Liver (tissue), 9 donors: ENCODE results near the gene SBF2. TPM values are rescaled to one million over a fixed set of nuclear protein-coding genes. Genes with fewer than 3 reads are reported as not detected.

Experiments used
- DNase-seq: peaks from one replicate; pipeline ENCODE4 v3.0.0-alpha.2; 2017; ENCODE audit warnings: low spot score
- H3K27ac ChIP-seq, 2 donors: one replicate each; pipeline ENCODE4 v1.7.0; 2013; ENCODE audit warnings: inconsistent platforms in 2 of 2, low read length in 2 of 2, control low read depth in 1 of 2, low read depth in 1 of 2, mild to moderate bottlenecking in 1 of 2
- H3K27me3 ChIP-seq, 4 donors: one replicate each; pipeline versions ENCODE4 v1.6.1 to v1.7.0; 2013; ENCODE audit warnings: low read length in 3 of 4, inconsistent platforms in 1 of 4, mild to moderate bottlenecking in 1 of 4, moderate library complexity in 1 of 4; ENCODE audit not compliant: control insufficient read depth in 4 of 4, insufficient read depth in 4 of 4
- H3K36me3 ChIP-seq, 4 donors: one replicate each; pipeline versions ENCODE4 v1.6.1 to v1.7.0; 2013; ENCODE audit warnings: low read length in 3 of 4, mild to moderate bottlenecking in 3 of 4, low read depth in 1 of 4, moderate library complexity in 1 of 4; ENCODE audit not compliant: control insufficient read depth in 4 of 4, insufficient read depth in 3 of 4
- H3K4me1 ChIP-seq, 4 donors: one replicate each; pipeline versions ENCODE4 v1.6.1 to v1.7.0; 2013; ENCODE audit warnings: low read length in 3 of 4, mild to moderate bottlenecking in 3 of 4, moderate library complexity in 1 of 4; ENCODE audit not compliant: control insufficient read depth in 4 of 4, insufficient read depth in 4 of 4
- H3K4me3 ChIP-seq, 3 donors: one replicate each; pipeline versions ENCODE4 v1.6.1 to v1.7.0; 2013; ENCODE audit warnings: low read length in 3 of 3, control low read depth in 1 of 3, low read depth in 1 of 3, mild to moderate bottlenecking in 1 of 3
- H3K9ac ChIP-seq, 2 donors: one replicate each; pipeline ENCODE4 v1.7.0; 2013; ENCODE audit warnings: low read length in 2 of 2, mild to moderate bottlenecking in 2 of 2, moderate library complexity in 2 of 2, control low read depth in 1 of 2, low read depth in 1 of 2
- H3K9me3 ChIP-seq, 4 donors: one replicate each; pipeline versions ENCODE4 v1.6.1 to v1.7.0; 2013; ENCODE audit warnings: low read length in 3 of 4; ENCODE audit not compliant: control insufficient read depth in 4 of 4
- ATF3 ChIP-seq: IDR thresholded peaks from 2 replicates; pipeline ENCODE4 v1.6.1; 2016; ENCODE audit warnings: antibody characterized with exemption
- EGR1 ChIP-seq, 2 donors: IDR thresholded peaks; 2 replicates each; pipeline ENCODE4 v1.6.1; 2016 to 2018; ENCODE audit warnings: antibody characterized with exemption in 2 of 2, low read depth in 2 of 2
- FOXA1 ChIP-seq: IDR thresholded peaks from 2 replicates; pipeline ENCODE4 v1.6.1; 2016; ENCODE audit warnings: antibody characterized with exemption
- FOXA2 ChIP-seq: IDR thresholded peaks from 2 replicates; pipeline ENCODE4 v1.6.1; 2016; ENCODE audit warnings: antibody characterized with exemption
- GABPA ChIP-seq, 2 donors: IDR thresholded peaks in 1 of 2; conservative IDR thresholded peaks in 1 of 2; 2 replicates each; pipeline ENCODE4 v1.6.1; 2016; ENCODE audit warnings: antibody characterized with exemption in 2 of 2, mild to moderate bottlenecking in 1 of 2, moderate library complexity in 1 of 2
- HNF4A ChIP-seq, 2 donors: conservative IDR thresholded peaks; 2 replicates each; pipeline ENCODE4 v1.6.1; 2016; ENCODE audit warnings: antibody characterized with exemption in 2 of 2, mild to moderate bottlenecking in 2 of 2
- HNF4G ChIP-seq: IDR thresholded peaks from 2 replicates; pipeline ENCODE4 v1.6.1; 2016; ENCODE audit warnings: antibody characterized with exemption
- JUND ChIP-seq, 2 donors: IDR thresholded peaks; 2 replicates each; pipeline ENCODE4 v1.6.1; 2016; ENCODE audit warnings: antibody characterized with exemption in 2 of 2
- MAX ChIP-seq: IDR thresholded peaks from 2 replicates; pipeline ENCODE4 v1.6.1; 2016; ENCODE audit warnings: antibody characterized with exemption
- NR2F2 ChIP-seq: IDR thresholded peaks from 2 replicates; pipeline ENCODE4 v1.6.1; 2016; ENCODE audit warnings: antibody characterized with exemption
- RAD21 ChIP-seq, 2 donors: IDR thresholded peaks; 2 replicates each; pipeline ENCODE4 v1.6.1; 2016; ENCODE audit warnings: antibody characterized with exemption in 2 of 2, mild to moderate bottlenecking in 2 of 2
- REST ChIP-seq: IDR thresholded peaks from 2 replicates; pipeline ENCODE4 v1.6.1; 2016; ENCODE audit warnings: antibody characterized with exemption, mild to moderate bottlenecking
- RXRA ChIP-seq, 2 donors: IDR thresholded peaks; 2 replicates each; pipeline ENCODE4 v1.6.1; 2017 to 2018; ENCODE audit warnings: antibody characterized with exemption in 2 of 2, mild to moderate bottlenecking in 1 of 2
- SP1 ChIP-seq: IDR thresholded peaks from 2 replicates; pipeline ENCODE4 v1.6.1; 2018; ENCODE audit warnings: antibody characterized with exemption, mild to moderate bottlenecking
- TAF1 ChIP-seq: conservative IDR thresholded peaks from 2 replicates; pipeline ENCODE4 v1.6.1; 2016; ENCODE audit warnings: antibody characterized with exemption, mild to moderate bottlenecking
- YY1 ChIP-seq: IDR thresholded peaks from 2 replicates; pipeline ENCODE4 v1.6.1; 2016; ENCODE audit warnings: antibody characterized with exemption, mild to moderate bottlenecking
- ZBTB33 ChIP-seq: IDR thresholded peaks from 2 replicates; pipeline ENCODE4 v1.6.1; 2016; ENCODE audit warnings: antibody characterized with exemption
- WGBS: extraction: QIAGEN DNeasy Blood & Tissue Kit; methylation state at CpG from one replicate; pipeline ENCODE4 v1.1.7; 2013; 5-methylcytosine and 5-hydroxymethylcytosine counted together
- polyA plus RNA-seq, 2 donors: library from polyadenylated mRNA; stranded (reverse) in 1 of 2; unstranded in 1 of 2; fragments of 200-250 nt in 1 of 2; fragments of >200 nt in 1 of 2; fragmentation: Nextera tagmentation in 1 of 2; extraction: Ambion mirVana in 1 of 2; gene quantifications; one replicate each; pipeline versions ENCODE4 v1.2.1 to v1.2.3, GENCODE V29; 2013 to 2015
- total RNA-seq, 2 donors: library from RNA; depleted of rRNA; stranded (reverse); fragments of >200 nt; gene quantifications; one replicate each; pipeline ENCODE4 v1.2.3, GENCODE V29; 2014
- TF ChIP-seq, protein P1 (sequence below): fragments of 150-350 bp; IDR thresholded peaks from 2 replicates; pipeline ENCODE4 v1.5.1; 2017; ENCODE audit warnings: improper control_type of control experiment, low read depth, low read length; ENCODE audit not compliant: missing input control
- donor health status: healthy.
- donor health status: healthy.
- donor health status: healthy.
- donor health status: healthy.
- donor health status: healthy.

SBF2 gene
- total and polyA plus RNA-seq, 4 donors = 7.5 to 31.3 (median 14.7) TPM

DNA sequence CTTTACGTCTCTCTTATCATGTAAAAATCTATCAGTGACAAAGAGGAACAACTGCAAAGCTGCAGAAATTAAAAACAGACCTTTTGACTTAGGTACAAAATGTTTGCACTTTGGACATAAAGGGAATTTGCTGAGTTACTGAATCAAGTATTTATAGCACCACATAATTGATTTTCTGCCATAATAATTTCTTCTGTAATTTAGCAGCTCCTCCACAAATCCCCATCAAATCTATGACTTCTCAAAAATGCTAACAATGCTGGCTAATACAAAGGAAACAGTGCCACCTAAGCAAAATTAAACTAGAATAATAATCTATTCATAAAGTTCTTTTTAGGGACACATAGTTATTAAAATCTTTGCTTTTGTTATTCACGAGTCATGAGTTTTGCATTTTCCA is 415.1 kb downstream of the SBF2 start:
- WGBS = 76% methylated on average over 2 of the region's 2 CpGs
- Histone ChIP-seq H3K4me1 (peaks cover 0 to 2% (median 0%) of the 10 kb centered on the region in 4 donors), H3K4me3 (no peak overlapping the region), H3K36me3 (no peaks in the 10 kb centered on the region), H3K9ac (no peak overlapping the region), H3K9me3 (no peaks in the 10 kb centered on the region), H3K27me3 (no peaks in the 10 kb centered on the region), H3K27ac (no peak overlapping the region)
- TF ChIP-seq FOXA2 (no peak), ATF3 (no peak), GABPA (IDR thresholded peaks at IDR 0.05 in 1 of 2, conservative IDR thresholded peaks at IDR 0.05 in 1 of 2) (no peak), NR2F2 (no peak), ZBTB33 (no peak), SP1 (no peak), RXRA (IDR thresholded peaks at IDR 0.05) (no peak), FOXA1 (no peak), TAF1 (no peak), RAD21 (IDR thresholded peaks at IDR 0.05) (no peak), EGR1 (IDR thresholded peaks at IDR 0.05; ENCODE audit: low read depth in 2 of 2) (no peak), MAX (no peak), JUND (IDR thresholded peaks at IDR 0.05) (no peak), HNF4G (no peak), REST (no peak), YY1 (no peak), HNF4A (conservative IDR thresholded peaks at IDR 0.05) (no peak)
- TF ChIP-seq, protein P1, sequence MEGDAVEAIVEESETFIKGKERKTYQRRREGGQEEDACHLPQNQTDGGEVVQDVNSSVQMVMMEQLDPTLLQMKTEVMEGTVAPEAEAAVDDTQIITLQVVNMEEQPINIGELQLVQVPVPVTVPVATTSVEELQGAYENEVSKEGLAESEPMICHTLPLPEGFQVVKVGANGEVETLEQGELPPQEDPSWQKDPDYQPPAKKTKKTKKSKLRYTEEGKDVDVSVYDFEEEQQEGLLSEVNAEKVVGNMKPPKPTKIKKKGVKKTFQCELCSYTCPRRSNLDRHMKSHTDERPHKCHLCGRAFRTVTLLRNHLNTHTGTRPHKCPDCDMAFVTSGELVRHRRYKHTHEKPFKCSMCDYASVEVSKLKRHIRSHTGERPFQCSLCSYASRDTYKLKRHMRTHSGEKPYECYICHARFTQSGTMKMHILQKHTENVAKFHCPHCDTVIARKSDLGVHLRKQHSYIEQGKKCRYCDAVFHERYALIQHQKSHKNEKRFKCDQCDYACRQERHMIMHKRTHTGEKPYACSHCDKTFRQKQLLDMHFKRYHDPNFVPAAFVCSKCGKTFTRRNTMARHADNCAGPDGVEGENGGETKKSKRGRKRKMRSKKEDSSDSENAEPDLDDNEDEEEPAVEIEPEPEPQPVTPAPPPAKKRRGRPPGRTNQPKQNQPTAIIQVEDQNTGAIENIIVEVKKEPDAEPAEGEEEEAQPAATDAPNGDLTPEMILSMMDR = no peak
- DNase-seq = no peak
